Smooth muscle cell (in vitro differentiated cells): ENCODE data around the gene SMAD7. TPM values are rescaled to one million over a fixed set of nuclear protein-coding genes. Genes with fewer than 3 reads are reported as not detected.
A peak's percentile ranks its signal among the peaks of the same experiment; 100 is the strongest.

Source experiments
- DNase-seq: peaks from one replicate; lab custom pipeline; 2025; ENCODE audit not compliant: unreplicated experiment; lab: John Stamatoyannopoulos, UW
- H2AFZ ChIP-seq: fragments of 200-600 bp; sonication (generic); 2 replicates; pipeline ENCODE4 v1.6.0; 2016; ENCODE audit warnings: antibody characterized with exemption, low read depth, mild to moderate bottlenecking
- H3F3A ChIP-seq: fragments of 200-600 bp; sonication (generic); 2 replicates; pipeline ENCODE4 v1.6.0; 2017; ENCODE audit warnings: antibody characterized with exemption, low read depth
- H3K27ac ChIP-seq: fragments of 200-600 bp; sonication (generic); 2 replicates; pipeline ENCODE4 v1.5.1; 2016; ENCODE audit warnings: low read depth, mild to moderate bottlenecking
- H3K27me3 ChIP-seq: fragments of 200-600 bp; sonication (generic); 2 replicates; pipeline ENCODE4 v1.6.1; 2016; ENCODE audit warnings: low read depth, mild to moderate bottlenecking
- H3K36me3 ChIP-seq: fragments of 200-600 bp; sonication (generic); 2 replicates; pipeline ENCODE4 v1.5.1; 2016; ENCODE audit warnings: low read depth
- H3K4me1 ChIP-seq: fragments of 200-600 bp; sonication (generic); 2 replicates; pipeline ENCODE4 v1.5.1; 2016; ENCODE audit warnings: low read depth
- H3K4me2 ChIP-seq: fragments of 200-600 bp; sonication (generic); 2 replicates; pipeline ENCODE4 v1.6.0; 2016; ENCODE audit warnings: mild to moderate bottlenecking
- H3K4me3 ChIP-seq: fragments of 200-600 bp; sonication (generic); 2 replicates; pipeline ENCODE4 v1.5.1; 2016; ENCODE audit warnings: mild to moderate bottlenecking
- H3K79me2 ChIP-seq: fragments of 200-600 bp; sonication (generic); 2 replicates; pipeline ENCODE4 v1.6.0; 2016; ENCODE audit warnings: low read depth, mild to moderate bottlenecking
- H3K9ac ChIP-seq: fragments of 200-600 bp; sonication (generic); 2 replicates; pipeline ENCODE4 v1.6.0; 2016; ENCODE audit warnings: low read depth
- H3K9me3 ChIP-seq: fragments of 200-600 bp; sonication (generic); replicated peaks from 2 replicates; pipeline ENCODE4 v1.5.1; 2016; ENCODE audit warnings: low read depth
- H4K20me1 ChIP-seq: fragments of 200-600 bp; sonication (generic); 2 replicates; pipeline ENCODE4 v1.6.0; 2016; ENCODE audit warnings: low read depth
- WGBS: methylation state at CpG from one replicate; pipeline ENCODE4 v1.1.7; 2016; ENCODE audit warnings: low lambda C conversion rate; 5-methylcytosine and 5-hydroxymethylcytosine counted together
- polyA plus RNA-seq: library from polyadenylated mRNA; unstranded; fragments of >200 nt; fragmentation: Nextera tagmentation; extraction: Ambion mirVana; gene quantifications from 2 replicates; pipeline ENCODE4 v1.2.1, GENCODE V29; 2016
- total RNA-seq: library from RNA; depleted of rRNA; stranded (reverse); fragments of >200 nt; gene quantifications from 2 replicates; pipeline ENCODE4 v1.2.3, GENCODE V29; 2014
- TF ChIP-seq, protein P1 (sequence below): fragments of 200-600 bp; sonication (generic); IDR thresholded peaks from 2 replicates; pipeline ENCODE4 v1.5.1; 2017; ENCODE audit warnings: borderline replicate concordance, mild to moderate bottlenecking, antibody characterized with exemption; ENCODE audit not compliant: insufficient read depth, poor library complexity, severe bottlenecking

The SMAD7 gene
- total and polyA plus RNA-seq, 2 experiments from 2014 or later, result 114 to 134 TPM

DNA sequence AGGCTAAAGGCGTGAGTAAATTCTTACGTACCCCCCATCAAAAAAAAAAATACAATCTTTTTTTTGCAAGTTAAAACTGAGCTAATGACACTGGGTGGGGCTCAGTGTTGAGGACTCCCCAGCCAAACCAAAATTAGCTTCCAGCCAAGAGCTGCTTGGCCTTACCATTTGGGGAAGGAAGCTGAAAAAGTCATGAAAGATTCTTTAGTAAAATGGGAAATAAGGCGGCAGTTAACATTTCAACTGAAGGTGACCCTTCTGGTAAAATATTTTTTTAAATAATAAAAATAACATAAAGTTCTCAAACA, 16.4 kb downstream of the SMAD7 start:
- TF ChIP-seq, protein P1, sequence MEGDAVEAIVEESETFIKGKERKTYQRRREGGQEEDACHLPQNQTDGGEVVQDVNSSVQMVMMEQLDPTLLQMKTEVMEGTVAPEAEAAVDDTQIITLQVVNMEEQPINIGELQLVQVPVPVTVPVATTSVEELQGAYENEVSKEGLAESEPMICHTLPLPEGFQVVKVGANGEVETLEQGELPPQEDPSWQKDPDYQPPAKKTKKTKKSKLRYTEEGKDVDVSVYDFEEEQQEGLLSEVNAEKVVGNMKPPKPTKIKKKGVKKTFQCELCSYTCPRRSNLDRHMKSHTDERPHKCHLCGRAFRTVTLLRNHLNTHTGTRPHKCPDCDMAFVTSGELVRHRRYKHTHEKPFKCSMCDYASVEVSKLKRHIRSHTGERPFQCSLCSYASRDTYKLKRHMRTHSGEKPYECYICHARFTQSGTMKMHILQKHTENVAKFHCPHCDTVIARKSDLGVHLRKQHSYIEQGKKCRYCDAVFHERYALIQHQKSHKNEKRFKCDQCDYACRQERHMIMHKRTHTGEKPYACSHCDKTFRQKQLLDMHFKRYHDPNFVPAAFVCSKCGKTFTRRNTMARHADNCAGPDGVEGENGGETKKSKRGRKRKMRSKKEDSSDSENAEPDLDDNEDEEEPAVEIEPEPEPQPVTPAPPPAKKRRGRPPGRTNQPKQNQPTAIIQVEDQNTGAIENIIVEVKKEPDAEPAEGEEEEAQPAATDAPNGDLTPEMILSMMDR, result no peak
- Histone ChIP-seq H3K9ac (peak overlapping the region; percentile 89), H3K36me3 (no peaks in the 10 kb centered on the region), H3K4me3 (peak overlapping the region; percentile 24), H3K79me2 (peaks cover 100% of the 10 kb centered on the region), H3F3A (peaks cover 60% of the 10 kb centered on the region), H4K20me1 (peaks cover 100% of the 10 kb centered on the region), H3K27ac (peak overlapping the region; percentile 100), H2AFZ (no peak overlapping the region), H3K27me3 (no peaks in the 10 kb centered on the region), H3K9me3 (no peaks in the 10 kb centered on the region), H3K4me2 (peak overlapping the region; percentile 86), H3K4me1 (peaks cover 93% of the 10 kb centered on the region)
- DNase-seq, result no peak
- WGBS, result 49% methylated on average over 3 of the region's 3 CpGs

DNA sequence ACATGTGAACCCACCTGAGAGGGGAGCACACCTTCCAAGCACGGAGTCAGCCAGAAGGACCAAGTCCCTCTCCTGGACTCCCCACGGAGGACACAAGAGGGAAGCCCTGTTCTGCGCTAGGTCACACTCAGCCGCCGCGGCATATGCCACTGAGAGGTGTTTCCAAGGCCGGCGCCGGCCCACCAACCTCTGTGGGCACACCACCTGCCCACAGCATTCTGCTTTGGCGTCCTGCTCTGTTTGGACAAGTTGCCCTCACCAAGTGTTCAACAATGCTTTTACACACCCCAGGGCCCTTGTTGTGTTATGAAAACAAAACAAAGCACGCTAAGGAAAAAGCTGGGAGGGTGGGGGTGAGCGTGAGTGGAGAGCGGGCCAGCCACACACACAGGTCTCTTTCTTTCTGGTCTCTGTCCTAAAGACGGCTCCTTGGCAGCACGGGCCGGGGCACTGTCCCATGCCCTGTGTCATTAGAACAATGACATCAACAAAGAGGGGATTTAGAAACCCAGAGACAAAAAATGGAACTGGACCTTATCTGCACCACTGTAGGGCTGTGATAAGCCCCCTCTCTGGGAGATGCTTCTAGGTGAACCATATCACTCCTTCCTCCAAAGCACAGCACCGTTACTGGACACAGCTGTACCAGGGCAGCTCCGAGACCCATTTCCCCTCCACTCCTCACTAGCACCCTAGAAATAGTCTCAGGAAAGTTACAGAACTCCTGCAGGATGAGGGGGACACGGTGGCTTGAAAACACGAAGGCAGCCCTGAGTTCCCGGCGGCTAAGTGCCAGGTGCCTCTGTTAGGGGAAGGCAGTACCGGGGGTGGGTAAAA, 17.0 kb downstream of the SMAD7 start:
- no peak for DNase-seq
- H3K79me2 ChIP-seq, result peaks cover 100% of the 10 kb centered on the region
- no peaks in the 10 kb centered on the region for H3K27me3 ChIP-seq
- peaks cover 100% of the 10 kb centered on the region for H4K20me1 ChIP-seq
- H3K4me2 ChIP-seq, result peak overlapping the region; percentile 86
- H3K9ac ChIP-seq, result peak overlapping the region; percentile 89
- TF ChIP-seq, protein P1, result no peak
- no peak overlapping the region for H2AFZ ChIP-seq
- no peaks in the 10 kb centered on the region for H3K36me3 ChIP-seq
- H3K4me1 ChIP-seq, result peaks cover 93% of the 10 kb centered on the region
- peaks cover 60% of the 10 kb centered on the region for H3F3A ChIP-seq
- H3K4me3 ChIP-seq, result peak overlapping the region; percentile 24
- no peaks in the 10 kb centered on the region for H3K9me3 ChIP-seq
- H3K27ac ChIP-seq, result peak overlapping the region; percentile 100
- WGBS, result 68% methylated on average over 23 of the region's 23 CpGs

DNA sequence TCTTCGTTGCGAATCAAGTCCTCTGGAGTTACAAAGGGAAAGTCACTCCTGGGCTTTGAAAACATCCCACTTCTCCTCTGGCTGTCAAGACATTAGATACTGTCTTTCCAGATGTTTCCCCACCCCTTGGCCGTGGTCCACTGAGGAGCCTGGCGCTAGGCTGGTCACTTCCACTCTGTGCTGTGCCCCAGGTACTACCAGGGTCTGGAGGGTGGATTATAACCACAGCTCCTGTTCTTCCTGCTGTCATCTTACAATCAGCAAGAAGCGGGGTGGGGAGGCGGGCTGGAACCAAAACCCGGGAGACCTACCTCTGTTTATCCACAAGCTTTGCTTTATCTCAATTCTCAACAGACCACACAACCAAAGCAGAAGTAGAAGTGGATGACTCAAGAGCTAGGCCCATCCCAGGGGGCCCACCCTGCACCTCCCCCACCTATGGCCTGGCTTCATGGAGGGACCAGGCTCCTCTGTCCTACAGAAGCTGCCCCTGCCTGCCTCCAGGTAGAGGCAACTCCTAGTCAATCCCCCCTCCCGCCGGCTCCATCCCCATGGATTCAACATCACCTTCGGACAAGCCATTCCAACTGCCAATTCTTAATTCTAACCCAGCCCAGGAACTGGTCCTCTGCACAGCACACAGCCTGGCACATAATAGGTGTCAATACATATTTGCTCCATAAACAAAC, 17.8 kb downstream of the SMAD7 start:
- peaks cover 93% of the 10 kb centered on the region for H3K4me1 ChIP-seq
- peak overlapping the region; percentile 15 for H3K4me3 ChIP-seq
- H3F3A ChIP-seq, result peaks cover 67% of the 10 kb centered on the region
- H3K79me2 ChIP-seq, result peaks cover 100% of the 10 kb centered on the region
- no peaks in the 10 kb centered on the region for H3K36me3 ChIP-seq
- H3K27me3 ChIP-seq, result no peaks in the 10 kb centered on the region
- TF ChIP-seq, protein P1, result no peak
- H3K9me3 ChIP-seq, result no peaks in the 10 kb centered on the region
- no peak for DNase-seq
- peak overlapping the region; percentile 86 for H3K4me2 ChIP-seq
- no peak overlapping the region for H2AFZ ChIP-seq
- peaks cover 100% of the 10 kb centered on the region for H4K20me1 ChIP-seq
- H3K9ac ChIP-seq, result peak overlapping the region; percentile 89
- H3K27ac ChIP-seq, result peak overlapping the region; percentile 100
- 21% methylated on average over 10 of the region's 10 CpGs for WGBS
